HCT116 (cell line): ENCODE results near the gene RNU1-2. TPM values are rescaled to one million over a fixed set of nuclear protein-coding genes. Genes with fewer than 3 reads are reported as not detected.

Experiments used
- ATAC-seq: fragments of 200-7000 bp; cut with Tn5 transposase; 2 replicates; pipeline ENCODE4 v1.9.1; 2020; ENCODE audit warnings: mild to moderate bottlenecking, moderate library complexity
- BruUV-seq: library from RNA; stranded (reverse); fragments of 400-500 nt; replicated peaks from 2 replicates; lab custom pipeline; 2021; lab: Mats Ljungman, UMichigan
- CTCF ChIA-PET: fragments of 300-600 bp; sonication (Branson Sonifier 250); formaldehyde crosslinking; loops from one replicate; lab custom pipeline; 2021; ENCODE audit warnings: antibody characterized with exemption; lab: Charles Lee
- POLR2A ChIA-PET: fragments of 300-600, 350-600 bp; sonication (Branson Sonifier 250); formaldehyde crosslinking; loops from one replicate; lab custom pipeline; 2021; ENCODE audit warnings: antibody characterized with exemption; lab: Charles Lee
- RAD21 ChIA-PET, 2 experiments: fragments of 300-600 bp; sonication (Branson Sonifier 250); formaldehyde crosslinking; loops; one replicate each; lab custom pipeline; 2023; ENCODE audit warnings: low total read pairs in 2 of 2; ENCODE audit not compliant: uncharacterized antibody in 2 of 2, unreplicated experiment in 2 of 2, low non-redundant PET in 1 of 2; lab: Charles Lee
- DNase-seq: peaks from one replicate; pipeline ENCODE4 v3.0.0-alpha.2; 2010; ENCODE audit warnings: low read depth, low spot score
- H2AFZ ChIP-seq: fragments of 200-600 bp; shearing (Covaris generic), sonication (generic); 2 replicates; pipeline ENCODE4 v1.6.1; 2017; ENCODE audit warnings: low read depth, mixed run types, mixed read lengths, antibody characterized with exemption, low read length; ENCODE audit not compliant: poor library complexity, severe bottlenecking
- H3K27ac ChIP-seq: 2 replicates; pipeline ENCODE4 v1.5.1; 2012; ENCODE audit warnings: low read depth, low read length
- H3K27me3 ChIP-seq: fragments of 200-600 bp; sonication (generic); 2 replicates; pipeline ENCODE4 v1.6.1; 2016; ENCODE audit warnings: mixed run types, low read length, mixed read lengths; ENCODE audit not compliant: insufficient read depth
- H3K36me3 ChIP-seq, 2 experiments: fragments of 200-500 bp in 1 of 2; fragments of 200-600 bp in 1 of 2; sonication (Bioruptor generic) in 1 of 2; sonication (generic) in 1 of 2; 2 replicates each; pipeline versions ENCODE4 v1.5.1 to v1.6.1; 2014 to 2016; ENCODE audit warnings: low read length in 2 of 2, inconsistent platforms in 1 of 2, mixed read lengths in 1 of 2, mixed run types in 1 of 2; ENCODE audit not compliant: insufficient read depth in 2 of 2, control insufficient read depth in 1 of 2
- H3K4me1 ChIP-seq, 2 experiments: fragments of 200-600 bp in 1 of 2; sonication (generic) in 1 of 2; 2 replicates each; pipeline versions ENCODE4 v1.5.1 to v1.6.1; 2012 to 2017; ENCODE audit warnings: low read length in 2 of 2, inconsistent platforms in 1 of 2, mild to moderate bottlenecking in 1 of 2, mixed read lengths in 1 of 2, mixed run types in 1 of 2, moderate library complexity in 1 of 2; ENCODE audit not compliant: insufficient read depth in 2 of 2, control insufficient read depth in 1 of 2
- H3K4me2 ChIP-seq: fragments of 200-600 bp; sonication (generic); 2 replicates; pipeline ENCODE4 v1.6.1; 2017; ENCODE audit warnings: mixed run types, low read length, mixed read lengths
- H3K4me3 ChIP-seq, 2 experiments: fragments of 200-600 bp in 1 of 2; sonication (generic) in 1 of 2; replicated peaks in 1 of 2; 2 replicates each; pipeline ENCODE4 v1.5.1; 2011 to 2016; ENCODE audit warnings: low read length in 2 of 2, control low read depth in 1 of 2, low read depth in 1 of 2, mild to moderate bottlenecking in 1 of 2, mixed read lengths in 1 of 2, mixed run types in 1 of 2
- H3K79me2 ChIP-seq: fragments of 200-600 bp; sonication (generic); 2 replicates; pipeline ENCODE4 v1.6.1; 2017; ENCODE audit warnings: mild to moderate bottlenecking, mixed run types, low read length, moderate library complexity, mixed read lengths; ENCODE audit not compliant: insufficient read depth
- H3K9ac ChIP-seq: fragments of 200-600 bp; sonication (generic); 2 replicates; pipeline ENCODE4 v1.6.1; 2016; ENCODE audit warnings: low read length, mixed read lengths
- H3K9me2 ChIP-seq: fragments of 200-600 bp; sonication (generic), shearing (Covaris generic); 2 replicates; pipeline ENCODE4 v1.6.1; 2017; ENCODE audit warnings: mixed run types, mild to moderate bottlenecking, moderate library complexity; ENCODE audit not compliant: insufficient read depth
- H3K9me3 ChIP-seq, 2 experiments: fragments of 200-500 bp in 1 of 2; fragments of 200-600 bp in 1 of 2; sonication (Bioruptor generic) in 1 of 2; sonication (generic) in 1 of 2; 2 replicates each; pipeline ENCODE4 v1.6.1; 2014 to 2017; ENCODE audit warnings: low read length in 2 of 2, mixed read lengths in 2 of 2, inconsistent platforms in 1 of 2, low read depth in 1 of 2, mild to moderate bottlenecking in 1 of 2, mixed run types in 1 of 2, moderate library complexity in 1 of 2; ENCODE audit not compliant: control insufficient read depth in 1 of 2, insufficient read depth in 1 of 2
- H4K20me1 ChIP-seq: fragments of 200-600 bp; sonication (generic), shearing (Covaris generic); 2 replicates; pipeline ENCODE4 v1.6.1; 2017; ENCODE audit warnings: mixed run types, mild to moderate bottlenecking, moderate library complexity; ENCODE audit not compliant: insufficient read depth
- CBX3 ChIP-seq: IDR thresholded peaks from 2 replicates; pipeline ENCODE4 v1.6.1; 2012; ENCODE audit warnings: low read depth
- CEBPB ChIP-seq: IDR thresholded peaks from 2 replicates; pipeline ENCODE4 v1.6.1; 2012; ENCODE audit warnings: low read depth
- EGR1 ChIP-seq: IDR thresholded peaks from 2 replicates; pipeline ENCODE4 v1.6.1; 2012; ENCODE audit warnings: low read depth
- ELF1 ChIP-seq: IDR thresholded peaks from 2 replicates; pipeline ENCODE4 v1.6.1; 2012; ENCODE audit warnings: low read depth, borderline replicate concordance
- EZH2 ChIP-seq: fragments of 200-600 bp; sonication (generic); IDR thresholded peaks from 2 replicates; pipeline ENCODE4 v1.6.1; 2017; ENCODE audit warnings: antibody characterized with exemption, mixed run types
- FOSL1 ChIP-seq: IDR thresholded peaks from 2 replicates; pipeline ENCODE4 v1.6.1; 2012; ENCODE audit warnings: low read depth
- JUND ChIP-seq: IDR thresholded peaks from 2 replicates; pipeline ENCODE4 v1.6.1; 2012
- POLR2AphosphoS5 ChIP-seq: IDR thresholded peaks from 2 replicates; pipeline ENCODE4 v1.6.1; 2011; ENCODE audit warnings: mild to moderate bottlenecking, low read depth, low read length, moderate library complexity
- RAD21 ChIP-seq: IDR thresholded peaks from 2 replicates; pipeline ENCODE4 v1.6.1; 2012; ENCODE audit warnings: low read depth, mild to moderate bottlenecking
- TCF7L2 ChIP-seq: IDR thresholded peaks from 2 replicates; pipeline ENCODE4 v1.7.0; 2011; ENCODE audit warnings: borderline replicate concordance, inconsistent platforms; ENCODE audit not compliant: insufficient read depth, insufficient read length; ENCODE audit errors: extremely low read depth
- ZFX ChIP-seq: fragments of 450-650 bp; IDR thresholded peaks from 2 replicates; pipeline ENCODE4 v1.6.1; 2017
- ZNF274 ChIP-seq: fragments of 200-500 bp; sonication (Bioruptor generic); IDR thresholded peaks from 2 replicates; pipeline ENCODE4 v1.6.1; 2014; ENCODE audit warnings: mild to moderate bottlenecking, low read depth, low read length, inconsistent platforms
- intact Hi-C: fragments of 100-400 bp; cut with micrococcal nuclease; formaldehyde crosslinking; loops from 2 replicates; pipeline ENCODE4 v1.10.0; 2022
- total RNA-seq: library from RNA; stranded (reverse); gene quantifications from one replicate; pipeline ENCODE4 v1.2.1, GENCODE V29; 2021; ENCODE audit not compliant: unreplicated experiment
- TF ChIP-seq, protein P1 (sequence below): IDR thresholded peaks from 2 replicates; pipeline ENCODE4 v1.6.1; 2011; ENCODE audit warnings: mild to moderate bottlenecking, low read length, moderate library complexity; ENCODE audit not compliant: insufficient replicate concordance; ENCODE audit errors: extremely low read depth
- TF ChIP-seq, protein P2 (sequence below): IDR thresholded peaks from 2 replicates; pipeline ENCODE4 v1.6.1; 2012; ENCODE audit warnings: low read depth
- TF ChIP-seq, protein P3 (sequence below), 3 experiments: fragments of 200-600 bp in 1 of 3; sonication (generic) in 1 of 3; IDR thresholded peaks in 2 of 3; conservative IDR thresholded peaks in 1 of 3; 2 replicates each; pipeline ENCODE4 v1.5.1; 2012 to 2017; ENCODE audit warnings: low read depth in 2 of 3, low read length in 2 of 3, antibody characterized with exemption in 1 of 3, borderline replicate concordance in 1 of 3, control low read depth in 1 of 3, mild to moderate bottlenecking in 1 of 3, mixed read lengths in 1 of 3, mixed run types in 1 of 3, moderate library complexity in 1 of 3; ENCODE audit not compliant: insufficient read depth in 1 of 3
- TF ChIP-seq, protein P4 (sequence below): IDR thresholded peaks from 2 replicates; pipeline ENCODE4 v1.6.1; 2012

Gene RNU1-2
- total RNA-seq, 1 experiment from 2014 or later = 1,685 TPM

DNA sequence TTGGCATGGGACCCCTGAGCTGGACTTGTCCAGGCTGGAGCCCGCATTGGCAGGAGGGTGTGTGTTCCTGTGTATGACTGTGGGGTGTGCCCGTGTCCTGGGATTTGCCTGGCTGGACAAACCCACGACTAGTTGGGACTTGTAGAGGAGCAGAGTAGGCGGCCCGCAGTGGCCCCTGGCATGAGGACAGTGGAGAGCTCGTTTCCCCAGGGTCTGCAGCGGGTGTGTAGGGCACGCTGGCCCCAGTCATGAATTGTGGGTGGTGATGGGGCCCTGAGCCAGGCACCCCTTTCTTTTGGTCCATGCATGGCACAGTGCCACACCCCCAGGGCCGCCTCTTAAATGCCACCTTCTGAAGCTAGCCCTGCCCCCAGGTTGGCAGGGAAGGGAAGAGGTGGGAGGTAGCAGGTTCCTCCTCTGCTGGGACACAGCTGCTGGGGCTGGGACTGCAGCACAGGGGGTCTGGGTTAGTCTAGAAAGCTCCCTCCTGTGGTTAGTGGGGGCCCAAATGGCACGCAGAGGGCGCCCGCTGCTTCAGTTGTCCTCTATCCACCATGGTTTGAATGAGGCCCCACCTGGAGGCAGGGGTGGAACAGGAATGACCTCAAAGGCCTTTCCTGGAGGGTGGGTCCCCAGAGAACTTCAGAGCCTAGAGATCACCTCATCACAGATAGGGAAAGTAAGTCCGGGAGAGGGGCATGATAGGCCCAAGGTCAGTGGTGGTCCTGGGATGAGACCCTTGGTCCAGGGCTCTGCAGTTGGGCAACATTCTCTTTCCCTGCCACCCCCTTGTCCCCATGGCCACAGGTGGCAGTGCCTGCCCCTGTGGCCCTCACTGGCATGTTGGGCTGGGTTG lies 30.1 kb downstream of the RNU1-2 start (continued):
- TF ChIP-seq, protein P1, sequence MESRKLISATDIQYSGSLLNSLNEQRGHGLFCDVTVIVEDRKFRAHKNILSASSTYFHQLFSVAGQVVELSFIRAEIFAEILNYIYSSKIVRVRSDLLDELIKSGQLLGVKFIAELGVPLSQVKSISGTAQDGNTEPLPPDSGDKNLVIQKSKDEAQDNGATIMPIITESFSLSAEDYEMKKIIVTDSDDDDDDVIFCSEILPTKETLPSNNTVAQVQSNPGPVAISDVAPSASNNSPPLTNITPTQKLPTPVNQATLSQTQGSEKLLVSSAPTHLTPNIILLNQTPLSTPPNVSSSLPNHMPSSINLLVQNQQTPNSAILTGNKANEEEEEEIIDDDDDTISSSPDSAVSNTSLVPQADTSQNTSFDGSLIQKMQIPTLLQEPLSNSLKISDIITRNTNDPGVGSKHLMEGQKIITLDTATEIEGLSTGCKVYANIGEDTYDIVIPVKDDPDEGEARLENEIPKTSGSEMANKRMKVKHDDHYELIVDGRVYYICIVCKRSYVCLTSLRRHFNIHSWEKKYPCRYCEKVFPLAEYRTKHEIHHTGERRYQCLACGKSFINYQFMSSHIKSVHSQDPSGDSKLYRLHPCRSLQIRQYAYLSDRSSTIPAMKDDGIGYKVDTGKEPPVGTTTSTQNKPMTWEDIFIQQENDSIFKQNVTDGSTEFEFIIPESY = no peak
- no peak for TF ChIP-seq CEBPB
- TF ChIP-seq CBX3 = no peak
- TF ChIP-seq RAD21 = no peak
- no peak for TF ChIP-seq EZH2

DNA sequence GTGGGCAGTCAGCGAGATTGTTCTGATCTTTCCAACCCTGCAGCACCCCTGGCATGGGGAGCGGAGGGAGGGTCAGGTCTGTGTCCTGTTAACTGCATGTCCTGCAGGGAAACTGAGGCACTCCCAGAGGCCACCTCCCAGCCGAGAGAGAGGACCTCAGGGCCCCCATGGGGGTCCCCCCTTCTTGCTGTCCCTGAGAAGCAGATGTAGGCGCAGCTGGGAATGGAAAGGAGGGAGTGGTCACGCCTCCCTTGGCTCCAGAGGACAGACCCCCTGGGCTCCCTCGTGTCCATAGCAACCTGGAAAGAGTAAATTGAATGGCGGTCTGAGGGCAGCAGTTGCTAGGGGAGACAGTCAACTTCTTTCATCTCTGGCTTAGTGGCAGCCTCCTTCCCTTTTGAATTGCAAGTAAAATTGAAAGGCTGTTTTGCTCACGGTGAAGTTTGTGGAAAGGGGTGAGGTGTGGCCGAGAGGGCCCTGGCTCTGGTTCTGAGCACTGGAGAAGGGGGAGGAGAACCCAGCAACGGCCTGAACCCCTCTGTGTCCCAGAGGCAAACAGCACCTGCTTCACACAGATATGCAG lies 30.8 kb downstream of the RNU1-2 start:
- Histone ChIP-seq H3K27ac (no peak overlapping the region), H3K36me3 (no peaks in the 10 kb centered on the region), H4K20me1 (no peaks in the 10 kb centered on the region), H3K4me2 (no peak overlapping the region), H3K9ac (no peak overlapping the region), H3K9me2 (no peaks in the 10 kb centered on the region), H3K4me1 (peaks cover 3 to 9% of the 10 kb centered on the region in 2 experiments), H3K9me3 (no peaks in the 10 kb centered on the region), H2AFZ (no peak overlapping the region), H3K79me2 (no peaks in the 10 kb centered on the region), H3K27me3 (no peaks in the 10 kb centered on the region), H3K4me3 (no peak overlapping the region)
- ChIA-PET POLR2A (no interaction called here), RAD21 (no interaction called here), CTCF (interaction anchor here (1.2 kb wide), 1 partner anchor 306 kb away, joined by 3 read pairs; no protein-coding TSS in a partner anchor)
- intact Hi-C loops = no loop called here
- no peak for ATAC-seq
- no peak for DNase-seq
- BruUV-seq = no TSS peak
- TF ChIP-seq JUND (no peak), FOSL1 (no peak), EZH2 (no peak), POLR2AphosphoS5 (no peak), TCF7L2 (no peak), ZNF274 (no peak), ELF1 (no peak), ZFX (no peak), EGR1 (no peak), RAD21 (no peak)
- TF ChIP-seq, protein P2, sequence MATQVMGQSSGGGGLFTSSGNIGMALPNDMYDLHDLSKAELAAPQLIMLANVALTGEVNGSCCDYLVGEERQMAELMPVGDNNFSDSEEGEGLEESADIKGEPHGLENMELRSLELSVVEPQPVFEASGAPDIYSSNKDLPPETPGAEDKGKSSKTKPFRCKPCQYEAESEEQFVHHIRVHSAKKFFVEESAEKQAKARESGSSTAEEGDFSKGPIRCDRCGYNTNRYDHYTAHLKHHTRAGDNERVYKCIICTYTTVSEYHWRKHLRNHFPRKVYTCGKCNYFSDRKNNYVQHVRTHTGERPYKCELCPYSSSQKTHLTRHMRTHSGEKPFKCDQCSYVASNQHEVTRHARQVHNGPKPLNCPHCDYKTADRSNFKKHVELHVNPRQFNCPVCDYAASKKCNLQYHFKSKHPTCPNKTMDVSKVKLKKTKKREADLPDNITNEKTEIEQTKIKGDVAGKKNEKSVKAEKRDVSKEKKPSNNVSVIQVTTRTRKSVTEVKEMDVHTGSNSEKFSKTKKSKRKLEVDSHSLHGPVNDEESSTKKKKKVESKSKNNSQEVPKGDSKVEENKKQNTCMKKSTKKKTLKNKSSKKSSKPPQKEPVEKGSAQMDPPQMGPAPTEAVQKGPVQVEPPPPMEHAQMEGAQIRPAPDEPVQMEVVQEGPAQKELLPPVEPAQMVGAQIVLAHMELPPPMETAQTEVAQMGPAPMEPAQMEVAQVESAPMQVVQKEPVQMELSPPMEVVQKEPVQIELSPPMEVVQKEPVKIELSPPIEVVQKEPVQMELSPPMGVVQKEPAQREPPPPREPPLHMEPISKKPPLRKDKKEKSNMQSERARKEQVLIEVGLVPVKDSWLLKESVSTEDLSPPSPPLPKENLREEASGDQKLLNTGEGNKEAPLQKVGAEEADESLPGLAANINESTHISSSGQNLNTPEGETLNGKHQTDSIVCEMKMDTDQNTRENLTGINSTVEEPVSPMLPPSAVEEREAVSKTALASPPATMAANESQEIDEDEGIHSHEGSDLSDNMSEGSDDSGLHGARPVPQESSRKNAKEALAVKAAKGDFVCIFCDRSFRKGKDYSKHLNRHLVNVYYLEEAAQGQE = no peak
- TF ChIP-seq, protein P3, sequence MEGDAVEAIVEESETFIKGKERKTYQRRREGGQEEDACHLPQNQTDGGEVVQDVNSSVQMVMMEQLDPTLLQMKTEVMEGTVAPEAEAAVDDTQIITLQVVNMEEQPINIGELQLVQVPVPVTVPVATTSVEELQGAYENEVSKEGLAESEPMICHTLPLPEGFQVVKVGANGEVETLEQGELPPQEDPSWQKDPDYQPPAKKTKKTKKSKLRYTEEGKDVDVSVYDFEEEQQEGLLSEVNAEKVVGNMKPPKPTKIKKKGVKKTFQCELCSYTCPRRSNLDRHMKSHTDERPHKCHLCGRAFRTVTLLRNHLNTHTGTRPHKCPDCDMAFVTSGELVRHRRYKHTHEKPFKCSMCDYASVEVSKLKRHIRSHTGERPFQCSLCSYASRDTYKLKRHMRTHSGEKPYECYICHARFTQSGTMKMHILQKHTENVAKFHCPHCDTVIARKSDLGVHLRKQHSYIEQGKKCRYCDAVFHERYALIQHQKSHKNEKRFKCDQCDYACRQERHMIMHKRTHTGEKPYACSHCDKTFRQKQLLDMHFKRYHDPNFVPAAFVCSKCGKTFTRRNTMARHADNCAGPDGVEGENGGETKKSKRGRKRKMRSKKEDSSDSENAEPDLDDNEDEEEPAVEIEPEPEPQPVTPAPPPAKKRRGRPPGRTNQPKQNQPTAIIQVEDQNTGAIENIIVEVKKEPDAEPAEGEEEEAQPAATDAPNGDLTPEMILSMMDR (IDR thresholded peaks at IDR 0.05 in 2 of 3, conservative IDR thresholded peaks at IDR 0.05 in 1 of 3; ENCODE audit: borderline replicate concordance in 1 of 3, insufficient read depth in 1 of 3, low read depth in 2 of 3, low read length in 2 of 3) = no peak
- TF ChIP-seq, protein P4, sequence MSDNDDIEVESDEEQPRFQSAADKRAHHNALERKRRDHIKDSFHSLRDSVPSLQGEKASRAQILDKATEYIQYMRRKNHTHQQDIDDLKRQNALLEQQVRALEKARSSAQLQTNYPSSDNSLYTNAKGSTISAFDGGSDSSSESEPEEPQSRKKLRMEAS = no peak
